H9 (cell line): ENCODE results near the gene EIF4G2. TPM values are rescaled to one million over a fixed set of nuclear protein-coding genes. Genes with fewer than 3 reads are reported as not detected.

Experiments used
- DNase-seq: peaks from one replicate; pipeline ENCODE4 v3.0.0-alpha.2; 2017
- H2AFZ ChIP-seq: one replicate; pipeline ENCODE4 v1.6.1; 2013; ENCODE audit warnings: mild to moderate bottlenecking, low read length, control low read depth, moderate library complexity
- H2AK5ac ChIP-seq: 2 replicates; pipeline ENCODE4 v1.6.1; 2013; ENCODE audit warnings: low read length, control low read depth, mixed read lengths; ENCODE audit not compliant: insufficient read length
- H2BK120ac ChIP-seq: one replicate; pipeline ENCODE4 v1.6.1; 2013; ENCODE audit warnings: low read depth, mild to moderate bottlenecking, low read length, control low read depth, inconsistent platforms; ENCODE audit not compliant: poor library complexity, severe bottlenecking
- H2BK12ac ChIP-seq: 2 replicates; pipeline ENCODE4 v1.6.1; 2013; ENCODE audit warnings: low read length, control low read depth, mixed read lengths, low read depth; ENCODE audit not compliant: insufficient read length
- H2BK15ac ChIP-seq: 2 replicates; pipeline ENCODE4 v1.6.1; 2013; ENCODE audit warnings: low read depth, low read length, control low read depth
- H2BK20ac ChIP-seq: one replicate; pipeline ENCODE4 v1.6.1; 2013; ENCODE audit warnings: low read depth, mild to moderate bottlenecking, low read length, control low read depth, inconsistent platforms; ENCODE audit not compliant: poor library complexity, severe bottlenecking
- H2BK5ac ChIP-seq: 2 replicates; pipeline ENCODE4 v1.6.1; 2013; ENCODE audit warnings: low read length, control low read depth, mixed read lengths; ENCODE audit not compliant: insufficient read length
- H3K14ac ChIP-seq: 2 replicates; pipeline ENCODE4 v1.6.1; 2013; ENCODE audit warnings: low read length, control low read depth; ENCODE audit not compliant: insufficient read depth
- H3K18ac ChIP-seq: 2 replicates; pipeline ENCODE4 v1.6.1; 2013; ENCODE audit warnings: low read depth, mild to moderate bottlenecking, mixed read lengths, low read length, control low read depth; ENCODE audit not compliant: insufficient read length
- H3K23ac ChIP-seq: 2 replicates; pipeline ENCODE4 v1.6.1; 2013; ENCODE audit warnings: low read length, control low read depth, mixed read lengths, low read depth; ENCODE audit not compliant: insufficient read length
- H3K23me2 ChIP-seq: 2 replicates; pipeline ENCODE4 v1.6.1; 2013; ENCODE audit warnings: low read depth, mild to moderate bottlenecking, mixed read lengths, low read length, control low read depth; ENCODE audit not compliant: insufficient read length, poor library complexity, severe bottlenecking
- H3K27ac ChIP-seq: 2 replicates; pipeline ENCODE4 v1.5.1; 2013; ENCODE audit warnings: low read length, control low read depth, mixed read lengths, low read depth; ENCODE audit not compliant: insufficient read length
- H3K27me3 ChIP-seq: 2 replicates; pipeline ENCODE4 v1.6.1; 2013; ENCODE audit warnings: low read length, control low read depth, inconsistent platforms; ENCODE audit not compliant: insufficient read depth
- H3K4ac ChIP-seq: 2 replicates; pipeline ENCODE4 v1.6.1; 2013; ENCODE audit warnings: low read depth, mild to moderate bottlenecking, control low read depth, inconsistent platforms, low read length, moderate library complexity
- H3K4me1 ChIP-seq: 2 replicates; pipeline ENCODE4 v1.6.1; 2013; ENCODE audit warnings: low read length, control low read depth, inconsistent platforms; ENCODE audit not compliant: insufficient read depth
- H3K4me2 ChIP-seq: 2 replicates; pipeline ENCODE4 v1.6.1; 2013; ENCODE audit warnings: low read length, control low read depth, mixed read lengths; ENCODE audit not compliant: insufficient read length, insufficient read depth
- H3K56ac ChIP-seq: 2 replicates; pipeline ENCODE4 v1.6.1; 2013; ENCODE audit warnings: low read depth, mild to moderate bottlenecking, mixed read lengths, low read length, control low read depth; ENCODE audit not compliant: insufficient read length
- H3K79me1 ChIP-seq: 2 replicates; pipeline ENCODE4 v1.6.1; 2013; ENCODE audit warnings: low read depth, mild to moderate bottlenecking, moderate library complexity, low read length, control low read depth, inconsistent platforms; ENCODE audit not compliant: insufficient read depth, poor library complexity, severe bottlenecking
- H3K79me2 ChIP-seq: 2 replicates; pipeline ENCODE4 v1.6.1; 2013; ENCODE audit warnings: low read length, control low read depth, inconsistent platforms; ENCODE audit not compliant: insufficient read depth
- H3K9ac ChIP-seq: 2 replicates; pipeline ENCODE4 v1.6.1; 2013; ENCODE audit warnings: low read length, control low read depth, mixed read lengths; ENCODE audit not compliant: insufficient read length; ENCODE audit errors: extremely low read depth
- H3K9me3 ChIP-seq: one replicate; pipeline ENCODE4 v1.6.1; 2013; ENCODE audit warnings: low read depth, low read length, inconsistent platforms; ENCODE audit not compliant: control insufficient read depth
- H3T11ph ChIP-seq: one replicate; pipeline ENCODE4 v1.6.1; 2013; ENCODE audit warnings: mild to moderate bottlenecking, low read length, control low read depth, inconsistent platforms
- H4K20me1 ChIP-seq: one replicate; pipeline ENCODE4 v1.6.1; 2013; ENCODE audit not compliant: control insufficient read depth, insufficient read length, insufficient read depth
- H4K5ac ChIP-seq: 2 replicates; pipeline ENCODE4 v1.6.1; 2013; ENCODE audit warnings: low read depth, mild to moderate bottlenecking, mixed read lengths, low read length, control low read depth; ENCODE audit not compliant: insufficient read length
- H4K8ac ChIP-seq: replicated peaks from 2 replicates; pipeline ENCODE4 v1.6.1; 2013; ENCODE audit warnings: low read length, control low read depth, mixed read lengths, low read depth; ENCODE audit not compliant: insufficient read length
- H4K91ac ChIP-seq: 2 replicates; pipeline ENCODE4 v1.6.1; 2013; ENCODE audit warnings: low read depth, mild to moderate bottlenecking, moderate library complexity, mixed read lengths, low read length, control low read depth; ENCODE audit not compliant: insufficient read length
- H3K27ac Mint-ChIP-seq, 3 experiments: 2 replicates in 2 of 3; 3 replicates in 1 of 3; pipeline ENCODE4 v1.8.0; 2020 to 2021; ENCODE audit warnings: mixed read lengths in 3 of 3, mild to moderate bottlenecking in 1 of 3, moderate library complexity in 1 of 3
- H3K27me3 Mint-ChIP-seq: 2 replicates; pipeline ENCODE4 v1.8.0; 2021; ENCODE audit warnings: low read depth, mild to moderate bottlenecking, moderate library complexity, mixed read lengths
- H3K36me3 Mint-ChIP-seq, 3 experiments: 2 replicates in 2 of 3; 3 replicates in 1 of 3; pipeline ENCODE4 v1.8.0; 2020 to 2021; ENCODE audit warnings: low read depth in 3 of 3, mixed read lengths in 3 of 3; ENCODE audit not compliant: insufficient read depth in 1 of 3
- H3K4me1 Mint-ChIP-seq, 2 experiments: 2 replicates each; pipeline ENCODE4 v1.8.0; 2020; ENCODE audit warnings: mixed read lengths in 2 of 2
- H3K4me3 Mint-ChIP-seq, 2 experiments: 2 replicates in 1 of 2; 3 replicates in 1 of 2; pipeline ENCODE4 v1.8.0; 2020 to 2021; ENCODE audit warnings: mild to moderate bottlenecking in 2 of 2, mixed read lengths in 2 of 2, moderate library complexity in 1 of 2
- H3K9me3 Mint-ChIP-seq, 2 experiments: 2 replicates in 1 of 2; 3 replicates in 1 of 2; pipeline ENCODE4 v1.8.0; 2020; ENCODE audit warnings: mild to moderate bottlenecking in 2 of 2, mixed read lengths in 2 of 2, moderate library complexity in 1 of 2
- WGBS: extraction: QIAGEN DNeasy Blood & Tissue Kit; methylation state at CpG from one replicate; pipeline ENCODE4 v1.1.7; 2013; ENCODE audit warnings: missing lambda C conversion rate, low lambda C conversion rate, mixed read lengths; ENCODE audit not compliant: insufficient read length; ENCODE audit errors: extremely low coverage; 5-methylcytosine and 5-hydroxymethylcytosine counted together
- total RNA-seq: library from RNA; stranded (reverse); gene quantifications from 2 replicates; pipeline ENCODE4 v1.2.1, GENCODE V29; 2021
- TF ChIP-seq, protein P1 (sequence below): fragments of 200-600 bp; sonication (generic); conservative IDR thresholded peaks from 3 replicates; pipeline ENCODE4 v1.8.0; 2021; ENCODE audit warnings: antibody characterized with exemption, mild to moderate bottlenecking

The EIF4G2 gene
- total RNA-seq, 1 experiment from 2014 or later = 1,013 TPM

DNA sequence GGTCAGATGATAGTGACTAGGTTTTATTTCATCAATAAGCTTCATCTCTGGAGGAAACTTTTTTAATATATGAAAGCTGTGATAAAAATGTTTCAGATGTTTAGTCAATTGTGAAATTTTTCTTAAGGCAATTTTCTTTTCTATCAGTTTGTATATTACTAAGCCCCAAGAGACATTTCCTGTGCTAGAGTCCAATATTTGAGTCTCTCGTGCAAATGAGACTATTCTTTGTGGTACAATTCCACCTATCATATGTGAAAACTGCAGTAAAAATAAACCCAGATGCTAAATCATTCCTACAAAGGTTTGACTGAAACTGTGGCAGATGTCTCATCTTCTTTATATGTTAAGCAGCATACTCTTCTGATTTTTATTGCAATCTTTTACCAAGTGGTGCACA lies 29.6 kb downstream of the EIF4G2 start:
- Histone ChIP-seq H2AK5ac (no peak overlapping the region), H3K14ac (no peak overlapping the region), H3K79me1 (no peaks in the 10 kb centered on the region), H3K4me1 (no peaks in the 10 kb centered on the region), H4K5ac (no peak overlapping the region), H2BK120ac (no peak overlapping the region), H4K8ac (no peak overlapping the region), H3K27ac (no peak overlapping the region), H4K20me1 (no peaks in the 10 kb centered on the region), H4K91ac (no peak overlapping the region), H3K27me3 (no peaks in the 10 kb centered on the region), H2BK12ac (no peak overlapping the region), H2BK15ac (no peak overlapping the region), H2BK5ac (no peak overlapping the region), H3T11ph (no peak overlapping the region), H2BK20ac (no peak overlapping the region), H3K18ac (no peak overlapping the region), H2AFZ (no peak overlapping the region), H3K4ac (no peak overlapping the region), H3K9me3 (no peaks in the 10 kb centered on the region), H3K23ac (no peak overlapping the region), H3K56ac (no peak overlapping the region), H3K79me2 (no peaks in the 10 kb centered on the region), H3K9ac (no peak overlapping the region), H3K23me2 (no peaks in the 10 kb centered on the region), H3K4me2 (no peak overlapping the region)
- peaks cover 13 to 43% (median 36%) of the 10 kb centered on the region in 3 experiments; a peak in 6 of 7 replicates for H3K36me3 Mint-ChIP-seq
- no peak for DNase-seq
- no peak overlapping the region for H3K27ac Mint-ChIP-seq
- H3K4me3 Mint-ChIP-seq = no peak overlapping the region
- WGBS = no CpG with 5 or more reads among the region's 1 CpG
- no peaks in the 10 kb centered on the region for H3K27me3 Mint-ChIP-seq
- TF ChIP-seq, protein P1, sequence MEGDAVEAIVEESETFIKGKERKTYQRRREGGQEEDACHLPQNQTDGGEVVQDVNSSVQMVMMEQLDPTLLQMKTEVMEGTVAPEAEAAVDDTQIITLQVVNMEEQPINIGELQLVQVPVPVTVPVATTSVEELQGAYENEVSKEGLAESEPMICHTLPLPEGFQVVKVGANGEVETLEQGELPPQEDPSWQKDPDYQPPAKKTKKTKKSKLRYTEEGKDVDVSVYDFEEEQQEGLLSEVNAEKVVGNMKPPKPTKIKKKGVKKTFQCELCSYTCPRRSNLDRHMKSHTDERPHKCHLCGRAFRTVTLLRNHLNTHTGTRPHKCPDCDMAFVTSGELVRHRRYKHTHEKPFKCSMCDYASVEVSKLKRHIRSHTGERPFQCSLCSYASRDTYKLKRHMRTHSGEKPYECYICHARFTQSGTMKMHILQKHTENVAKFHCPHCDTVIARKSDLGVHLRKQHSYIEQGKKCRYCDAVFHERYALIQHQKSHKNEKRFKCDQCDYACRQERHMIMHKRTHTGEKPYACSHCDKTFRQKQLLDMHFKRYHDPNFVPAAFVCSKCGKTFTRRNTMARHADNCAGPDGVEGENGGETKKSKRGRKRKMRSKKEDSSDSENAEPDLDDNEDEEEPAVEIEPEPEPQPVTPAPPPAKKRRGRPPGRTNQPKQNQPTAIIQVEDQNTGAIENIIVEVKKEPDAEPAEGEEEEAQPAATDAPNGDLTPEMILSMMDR = no peak
- H3K4me1 Mint-ChIP-seq = 0 out of 4 replicates have a peak, but pooled peaks cover 0 to 3% of the 10 kb centered on the region in 2 experiments
- H3K9me3 Mint-ChIP-seq = no peaks in the 10 kb centered on the region
